Fibroblast of the conjunctiva (primary cell): ENCODE results near the gene PDE1A.

Source experiments
- DNase-seq: peaks from one replicate; pipeline ENCODE4 v3.0.0-alpha.2; 2010; ENCODE audit warnings: low read depth

The PDE1A gene

GRCh38 chr2:182193291-182193690 lies 233.5 kb downstream of the PDE1A start:
- DNase-seq: no peak

- no peak for DNase-seq
Measured at GRCh38 chr2:182191061-182191460, 235.8 kb downstream of the PDE1A start.

GRCh38 chr2:182187130-182187529 lies 239.7 kb downstream of the PDE1A start:
- DNase-seq: no peak

GRCh38 chr2:182186132-182186735 lies 240.6 kb downstream of the PDE1A start:
- peak; percentile 12 for DNase-seq

- no peak for DNase-seq
Measured at GRCh38 chr2:182182436-182182835, 244.4 kb downstream of the PDE1A start.

- no peak for DNase-seq
Measured at GRCh38 chr2:182181381-182181780, 245.5 kb downstream of the PDE1A start.

GRCh38 chr2:182179176-182179575 lies 247.7 kb downstream of the PDE1A start:
- DNase-seq: no peak

- DNase-seq: no peak
Measured at GRCh38 chr2:182173944-182174622, 252.8 kb downstream of the PDE1A start.

- no peak for DNase-seq
Measured at GRCh38 chr2:182170341-182170740, 256.5 kb downstream of the PDE1A start.

GRCh38 chr2:182167882-182168281 lies 259.0 kb downstream of the PDE1A start:
- DNase-seq: no peak

- DNase-seq: no peak
Measured at GRCh38 chr2:182166841-182167240, 260.0 kb downstream of the PDE1A start.

GRCh38 chr2:182166406-182166805 lies 260.4 kb downstream of the PDE1A start:
- no peak for DNase-seq

- no peak for DNase-seq
Measured at GRCh38 chr2:182165202-182165601, 261.6 kb downstream of the PDE1A start.

GRCh38 chr2:182164686-182165085 lies 262.1 kb downstream of the PDE1A start:
- DNase-seq: no peak

GRCh38 chr2:182163878-182164277 lies 263.0 kb downstream of the PDE1A start:
- no peak for DNase-seq

- DNase-seq: no peak
Measured at GRCh38 chr2:182148344-182148743, 278.5 kb downstream of the PDE1A start.

- no peak for DNase-seq
Measured at GRCh38 chr2:182144776-182145165, 282.1 kb downstream of the PDE1A start.

GRCh38 chr2:182144041-182144775 lies 282.6 kb downstream of the PDE1A start:
- no peak for DNase-seq

GRCh38 chr2:182142062-182142461 lies 284.8 kb downstream of the PDE1A start:
- no peak for DNase-seq

- DNase-seq: no peak
Measured at GRCh38 chr2:182134201-182134600, 292.6 kb downstream of the PDE1A start.

GRCh38 chr2:182133195-182133891 lies 293.5 kb downstream of the PDE1A start:
- no peak for DNase-seq

GRCh38 chr2:182132605-182133004 lies 294.2 kb downstream of the PDE1A start:
- no peak for DNase-seq
